Lung (tissue), 12 donors: ENCODE measurements around the gene FSCN2. TPM values are rescaled to one million over a fixed set of nuclear protein-coding genes. Genes with fewer than 3 reads are reported as not detected.

Experiments
- ATAC-seq: fragments of 200-7000 bp; cut with Tn5 transposase; one replicate; pipeline ENCODE4 v1.9.1; 2020; ENCODE audit warnings: moderate number of reproducible peaks; ENCODE audit not compliant: insufficient read depth, low FRiP score
- DNase-seq, 3 donors: peaks; one replicate each; pipeline ENCODE4 v3.0.0-alpha.2; 2013 to 2017
- H3K27ac ChIP-seq, 2 donors: one replicate each; pipeline ENCODE4 v1.5.1; 2013; ENCODE audit warnings: mild to moderate bottlenecking in 2 of 2, moderate library complexity in 2 of 2, control low read depth in 1 of 2, inconsistent platforms in 1 of 2, low read depth in 1 of 2, low read length in 1 of 2
- H3K27me3 ChIP-seq, 3 donors: one replicate each; pipeline ENCODE4 v1.5.1; 2013; ENCODE audit warnings: low read length in 2 of 3; ENCODE audit not compliant: control insufficient read depth in 3 of 3, insufficient read depth in 3 of 3
- H3K36me3 ChIP-seq, 4 donors: one replicate each; pipeline ENCODE4 v1.5.1; 2013; ENCODE audit warnings: low read length in 4 of 4, mild to moderate bottlenecking in 1 of 4, moderate library complexity in 1 of 4; ENCODE audit not compliant: control insufficient read depth in 4 of 4, insufficient read depth in 4 of 4
- H3K4me1 ChIP-seq, 5 donors: one replicate each; pipeline ENCODE4 v1.5.1; 2013; ENCODE audit warnings: low read length in 5 of 5, mild to moderate bottlenecking in 2 of 5, moderate library complexity in 1 of 5; ENCODE audit not compliant: control insufficient read depth in 5 of 5, insufficient read depth in 5 of 5
- H3K4me3 ChIP-seq: one replicate; pipeline ENCODE4 v1.5.1; 2013; ENCODE audit warnings: mild to moderate bottlenecking, control low read depth, moderate library complexity
- H3K9ac ChIP-seq, 2 donors: one replicate each; pipeline ENCODE4 v1.5.1; 2013; ENCODE audit warnings: low read length in 2 of 2, control low read depth in 1 of 2; ENCODE audit not compliant: insufficient read depth in 1 of 2
- H3K9me3 ChIP-seq, 4 donors: one replicate each; pipeline ENCODE4 v1.5.1; 2013; ENCODE audit warnings: low read length in 3 of 4, mild to moderate bottlenecking in 1 of 4, moderate library complexity in 1 of 4; ENCODE audit not compliant: control insufficient read depth in 4 of 4, insufficient read depth in 3 of 4
- CTCF ChIP-seq: IDR thresholded peaks from 2 replicates; pipeline ENCODE4 v1.5.1; 2012; ENCODE audit warnings: mild to moderate bottlenecking; ENCODE audit errors: control extremely low read depth, extremely low read depth
- WGBS, 2 donors: extraction: QIAGEN DNeasy Blood & Tissue Kit; methylation state at CpG; one replicate each; pipeline ENCODE4 v1.1.7; 2013; 5-methylcytosine and 5-hydroxymethylcytosine counted together
- polyA plus RNA-seq, 2 donors: library from polyadenylated mRNA; stranded (reverse); fragments of 200-250 nt; gene quantifications; one replicate each; pipeline ENCODE4 v1.2.1, GENCODE V29; 2013
- total RNA-seq, 2 donors: library from RNA; depleted of rRNA in 1 of 2; stranded (reverse); fragments of >200 nt in 1 of 2; gene quantifications; one replicate each; pipeline ENCODE4 v1.2.1, GENCODE V29; 2014 to 2021
- donor health status: control.
- donor health status: control.
- donor health status: Bipolar disorder and iron deficiency.
- donor health status: healthy.
- donor health status: DM: yes; HTN: yes; CAD: no.

Gene FSCN2
- total and polyA plus RNA-seq, 4 donors = 0.46 to 3.9 (median 1.9) TPM

GRCh38 chr17:81480140-81481072, 47.8 kb upstream of the FSCN2 start:
- ATAC-seq = no peak
- no peak for DNase-seq
- Histone ChIP-seq H3K4me1 (peaks cover 0 to 34% (median 12%) of the 10 kb centered on the region in 5 donors), H3K36me3 (no peaks in the 10 kb centered on the region), H3K9me3 (peaks cover 0 to 4% (median 0%) of the 10 kb centered on the region in 4 donors), H3K4me3 (no peak overlapping the region), H3K27ac (no peak overlapping the region), H3K9ac (no peak overlapping the region), H3K27me3 (no peaks in the 10 kb centered on the region)
- whole genome bisulfite sequencing, 2 donors = 72 to 85% methylated on average over 21 of the region's 21 CpGs
- TF ChIP-seq CTCF = no peak

GRCh38 chr17:81481073-81481799, 46.9 kb upstream of the FSCN2 start:
- 4 to 8% methylated on average over 77 to 94 of the region's 94 CpGs for WGBS, 2 donors
- H3K4me1 ChIP-seq = peaks cover 0 to 34% (median 12%) of the 10 kb centered on the region in 5 donors
- no peak overlapping the region for H3K27ac ChIP-seq
- no peaks in the 10 kb centered on the region for H3K36me3 ChIP-seq
- H3K9ac ChIP-seq = no peak overlapping the region
- H3K9me3 ChIP-seq = peaks cover 0 to 4% (median 0%) of the 10 kb centered on the region in 4 donors
- no peaks in the 10 kb centered on the region for H3K27me3 ChIP-seq
- DNase-seq = peak; percentile 82 to 88 (median 84)
- no peak overlapping the region for H3K4me3 ChIP-seq
- no peak for TF ChIP-seq CTCF
- peak; percentile 48 for ATAC-seq

GRCh38 chr17:81481815-81482505, 46.2 kb upstream of the FSCN2 start:
- no peaks in the 10 kb centered on the region for H3K9me3 ChIP-seq
- no peak for TF ChIP-seq CTCF
- H3K4me1 ChIP-seq = peaks cover 0 to 34% (median 12%) of the 10 kb centered on the region in 5 donors
- WGBS, 2 donors = 65 to 70% methylated on average over 18 of the region's 18 CpGs
- no peak overlapping the region for H3K9ac ChIP-seq
- ATAC-seq = no peak
- H3K27me3 ChIP-seq = no peaks in the 10 kb centered on the region
- no peak overlapping the region for H3K4me3 ChIP-seq
- no peaks in the 10 kb centered on the region for H3K36me3 ChIP-seq
- no peak overlapping the region for H3K27ac ChIP-seq
- no peak for DNase-seq
